WTC11 (cell line): ENCODE measurements around the gene OPTN. TPM values are rescaled to one million over a fixed set of nuclear protein-coding genes. Genes with fewer than 3 reads are reported as not detected.

ENCODE experiments used
- ATAC-seq: fragments of 200-7000 bp; cut with Tn5 transposase; 2 replicates; pipeline ENCODE4 v1.10.0; 2021; ENCODE audit warnings: mild to moderate bottlenecking, moderate library complexity
- CTCF ChIA-PET: fragments of 300-600 bp; sonication (Branson Sonifier 250); formaldehyde crosslinking; loops from one replicate; lab custom pipeline; 2021; ENCODE audit warnings: antibody characterized with exemption; lab: Charles Lee
- POLR2A ChIA-PET: fragments of 350-600 bp; sonication (Branson Sonifier 250); formaldehyde crosslinking; loops from one replicate; lab custom pipeline; 2021; ENCODE audit warnings: antibody characterized with exemption; lab: Charles Lee
- DNase-seq: peaks from one replicate; pipeline ENCODE4 v3.0.0; 2021; ENCODE audit warnings: low spot score
- H3K27ac Mint-ChIP-seq: 2 replicates; pipeline ENCODE4 v1.8.0; 2021; ENCODE audit warnings: mixed read lengths
- H3K27me3 Mint-ChIP-seq: 2 replicates; pipeline ENCODE4 v1.8.0; 2021; ENCODE audit warnings: low read depth, mild to moderate bottlenecking, moderate library complexity, mixed read lengths
- H3K36me3 Mint-ChIP-seq: 2 replicates; pipeline ENCODE4 v1.8.0; 2021; ENCODE audit warnings: mixed read lengths
- H3K4me1 Mint-ChIP-seq: 2 replicates; pipeline ENCODE4 v1.8.0; 2022; ENCODE audit warnings: mixed read lengths
- H3K4me3 Mint-ChIP-seq: 2 replicates; pipeline ENCODE4 v1.8.0; 2021; ENCODE audit warnings: mild to moderate bottlenecking, moderate library complexity, mixed read lengths
- H3K9me3 Mint-ChIP-seq: 2 replicates; pipeline ENCODE4 v1.8.0; 2021; ENCODE audit warnings: mixed read lengths
- FOXP1 ChIP-seq: sonication (generic); formaldehyde crosslinking; IDR thresholded peaks from 2 replicates; pipeline ENCODE4 v1.8.0; 2022; ENCODE audit warnings: missing genetic modification reagents, mild to moderate bottlenecking, moderate library complexity, borderline replicate concordance
- GABPB1 ChIP-seq: sonication (generic); formaldehyde crosslinking; IDR thresholded peaks from 2 replicates; pipeline ENCODE4 v1.8.1; 2023; ENCODE audit warnings: mild to moderate bottlenecking, missing genetic modification reagents
- HMGA2 ChIP-seq: fragments of 250-450 bp; sonication (Bioruptor Pico); IDR thresholded peaks from 2 replicates; pipeline ENCODE4 v1.4.0; 2021; ENCODE audit warnings: mild to moderate bottlenecking, moderate library complexity
- MXD4 ChIP-seq: fragments of 250-450 bp; sonication (Bioruptor Pico); IDR thresholded peaks from 2 replicates; pipeline ENCODE4 v1.8.0; 2021; ENCODE audit warnings: mild to moderate bottlenecking, moderate library complexity, borderline replicate concordance
- NFATC4 ChIP-seq: fragments of 250-450 bp; sonication (Bioruptor Pico); IDR thresholded peaks from 2 replicates; pipeline ENCODE4 v1.9.0; 2021; ENCODE audit warnings: mild to moderate bottlenecking
- OVOL2 ChIP-seq: fragments of 250-450 bp; sonication (Bioruptor Pico); IDR thresholded peaks from 2 replicates; pipeline ENCODE4 v1.9.0; 2021; ENCODE audit warnings: mild to moderate bottlenecking, borderline replicate concordance
- SMAD3 ChIP-seq: sonication (generic); formaldehyde crosslinking; IDR thresholded peaks from 2 replicates; pipeline ENCODE4 v1.8.0; 2022; ENCODE audit warnings: missing genetic modification reagents, mild to moderate bottlenecking, borderline replicate concordance
- TCF7 ChIP-seq: sonication (generic); formaldehyde crosslinking; IDR thresholded peaks from 2 replicates; pipeline ENCODE4 v1.8.0; 2022; ENCODE audit warnings: mild to moderate bottlenecking, low read depth, missing genetic modification reagents, moderate library complexity
- ZBTB21 ChIP-seq: sonication (generic); formaldehyde crosslinking; IDR thresholded peaks from 2 replicates; pipeline ENCODE4 v1.8.1; 2023; ENCODE audit warnings: mild to moderate bottlenecking, missing genetic modification reagents, borderline replicate concordance
- ZNF138 ChIP-seq: sonication (generic); formaldehyde crosslinking; conservative IDR thresholded peaks from 2 replicates; pipeline ENCODE4 v1.8.1; 2022; ENCODE audit warnings: mild to moderate bottlenecking, moderate library complexity, missing genetic modification reagents
- ZNF219 ChIP-seq: sonication (generic); formaldehyde crosslinking; IDR thresholded peaks from 2 replicates; pipeline ENCODE4 v1.8.0; 2023; ENCODE audit warnings: missing genetic modification reagents, mild to moderate bottlenecking, borderline replicate concordance
- ZNF317 ChIP-seq: sonication (generic); formaldehyde crosslinking; IDR thresholded peaks from 2 replicates; pipeline ENCODE4 v1.8.1; 2023; ENCODE audit warnings: low read depth, mild to moderate bottlenecking, moderate library complexity, missing genetic modification reagents, borderline replicate concordance
- ZNF416 ChIP-seq: fragments of 250-450 bp; sonication (Bioruptor Pico); IDR thresholded peaks from 2 replicates; pipeline ENCODE4 v1.9.0; 2021; ENCODE audit warnings: mild to moderate bottlenecking, inconsistent platforms
- total RNA-seq: library from RNA; stranded (reverse); gene quantifications from 3 replicates; pipeline ENCODE4 v1.2.3, GENCODE V29; 2021
- TF ChIP-seq, protein P1 (sequence below): fragments of 250-450 bp; sonication (Bioruptor Pico); conservative IDR thresholded peaks from 2 replicates; pipeline ENCODE4 v1.9.0; 2021; ENCODE audit warnings: mild to moderate bottlenecking
- TF ChIP-seq, protein P2 (sequence below): sonication (generic); formaldehyde crosslinking; IDR thresholded peaks from 2 replicates; pipeline ENCODE4 v1.8.0; 2023; ENCODE audit warnings: missing genetic modification reagents, mild to moderate bottlenecking, borderline replicate concordance
- TF ChIP-seq, protein P3 (sequence below): sonication (generic); formaldehyde crosslinking; IDR thresholded peaks from 2 replicates; pipeline ENCODE4 v1.8.0; 2022; ENCODE audit warnings: missing genetic modification reagents
- TF ChIP-seq, protein P4 (sequence below): sonication (generic); formaldehyde crosslinking; IDR thresholded peaks from 2 replicates; pipeline ENCODE4 v1.8.1; 2023; ENCODE audit warnings: mild to moderate bottlenecking, missing genetic modification reagents, moderate library complexity
- TF ChIP-seq, protein P5 (sequence below): sonication (generic); formaldehyde crosslinking; IDR thresholded peaks from 2 replicates; pipeline ENCODE4 v1.8.1; 2023; ENCODE audit warnings: mild to moderate bottlenecking, missing genetic modification reagents
- TF ChIP-seq, protein P6 (sequence below): sonication (generic); formaldehyde crosslinking; IDR thresholded peaks from 2 replicates; pipeline ENCODE4 v1.8.1; 2022; ENCODE audit warnings: mild to moderate bottlenecking, missing genetic modification reagents, moderate library complexity, borderline replicate concordance
- TF ChIP-seq, protein P7 (sequence below): sonication (generic); formaldehyde crosslinking; IDR thresholded peaks from 2 replicates; pipeline ENCODE4 v1.8.1; 2022; ENCODE audit warnings: mild to moderate bottlenecking, moderate library complexity, missing genetic modification reagents

OPTN gene
- total RNA-seq, 1 experiment from 2014 or later: 44.3 TPM

DNA sequence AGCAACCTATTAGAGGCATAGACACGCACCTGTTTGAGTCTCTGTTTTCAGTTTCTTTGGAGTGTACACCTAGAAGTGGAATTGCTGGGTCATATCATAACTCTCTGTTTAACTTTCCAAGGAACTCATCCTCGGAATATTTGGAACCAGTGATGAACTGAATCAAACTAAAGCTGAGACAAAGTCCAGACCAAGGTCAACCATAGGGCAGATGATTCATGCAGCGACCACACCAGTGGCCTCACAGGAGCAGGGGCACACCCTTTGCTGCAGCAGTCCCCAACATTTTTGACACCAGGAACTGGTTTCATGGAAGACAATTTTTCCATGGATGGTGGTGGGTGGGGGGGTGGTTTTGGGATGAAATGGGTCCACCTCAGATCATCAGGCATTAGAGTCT is 4.9 kb upstream of the OPTN start (continued):
- TF ChIP-seq ZBTB21 (CRISPR knock-in tag): no peak
- no peak for TF ChIP-seq ZNF219
- TF ChIP-seq TCF7: no peak
- no peak for TF ChIP-seq HMGA2
- TF ChIP-seq FOXP1: no peak
- TF ChIP-seq, protein P1, sequence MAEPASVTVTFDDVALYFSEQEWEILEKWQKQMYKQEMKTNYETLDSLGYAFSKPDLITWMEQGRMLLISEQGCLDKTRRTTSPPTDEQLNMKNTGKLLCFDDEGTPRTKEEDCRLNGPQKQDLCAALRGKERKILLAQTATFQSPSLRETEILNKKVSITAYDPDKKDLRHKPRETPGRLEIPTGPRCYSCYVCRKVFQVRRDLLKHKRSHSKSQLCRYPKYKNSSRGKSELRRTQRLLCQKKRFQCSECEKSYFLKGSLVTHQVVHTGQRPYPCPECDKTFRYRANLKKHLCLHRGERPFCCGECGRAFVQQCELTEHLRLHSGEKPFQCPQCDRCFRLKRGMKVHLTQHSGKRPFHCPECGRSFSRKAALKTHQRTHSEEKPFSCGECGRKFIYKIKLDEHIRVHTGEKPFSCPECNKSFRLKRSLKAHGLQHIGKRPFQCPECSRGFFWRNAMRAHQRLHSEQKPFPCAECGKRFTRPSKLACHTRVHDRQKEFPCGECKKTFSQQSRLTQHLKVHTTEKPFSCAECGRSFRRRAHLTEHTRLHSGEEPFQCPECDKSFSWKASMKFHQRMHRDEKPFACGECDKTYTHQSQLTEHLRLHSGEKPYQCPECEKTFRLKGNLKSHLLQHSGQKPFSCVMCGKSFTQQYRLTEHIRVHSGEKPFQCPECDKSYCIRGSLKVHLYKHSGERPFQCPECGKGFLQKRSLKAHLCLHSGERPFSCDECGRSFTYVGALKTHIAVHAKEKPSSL (CRISPR knock-in tag): no peak
- TF ChIP-seq, protein P2, sequence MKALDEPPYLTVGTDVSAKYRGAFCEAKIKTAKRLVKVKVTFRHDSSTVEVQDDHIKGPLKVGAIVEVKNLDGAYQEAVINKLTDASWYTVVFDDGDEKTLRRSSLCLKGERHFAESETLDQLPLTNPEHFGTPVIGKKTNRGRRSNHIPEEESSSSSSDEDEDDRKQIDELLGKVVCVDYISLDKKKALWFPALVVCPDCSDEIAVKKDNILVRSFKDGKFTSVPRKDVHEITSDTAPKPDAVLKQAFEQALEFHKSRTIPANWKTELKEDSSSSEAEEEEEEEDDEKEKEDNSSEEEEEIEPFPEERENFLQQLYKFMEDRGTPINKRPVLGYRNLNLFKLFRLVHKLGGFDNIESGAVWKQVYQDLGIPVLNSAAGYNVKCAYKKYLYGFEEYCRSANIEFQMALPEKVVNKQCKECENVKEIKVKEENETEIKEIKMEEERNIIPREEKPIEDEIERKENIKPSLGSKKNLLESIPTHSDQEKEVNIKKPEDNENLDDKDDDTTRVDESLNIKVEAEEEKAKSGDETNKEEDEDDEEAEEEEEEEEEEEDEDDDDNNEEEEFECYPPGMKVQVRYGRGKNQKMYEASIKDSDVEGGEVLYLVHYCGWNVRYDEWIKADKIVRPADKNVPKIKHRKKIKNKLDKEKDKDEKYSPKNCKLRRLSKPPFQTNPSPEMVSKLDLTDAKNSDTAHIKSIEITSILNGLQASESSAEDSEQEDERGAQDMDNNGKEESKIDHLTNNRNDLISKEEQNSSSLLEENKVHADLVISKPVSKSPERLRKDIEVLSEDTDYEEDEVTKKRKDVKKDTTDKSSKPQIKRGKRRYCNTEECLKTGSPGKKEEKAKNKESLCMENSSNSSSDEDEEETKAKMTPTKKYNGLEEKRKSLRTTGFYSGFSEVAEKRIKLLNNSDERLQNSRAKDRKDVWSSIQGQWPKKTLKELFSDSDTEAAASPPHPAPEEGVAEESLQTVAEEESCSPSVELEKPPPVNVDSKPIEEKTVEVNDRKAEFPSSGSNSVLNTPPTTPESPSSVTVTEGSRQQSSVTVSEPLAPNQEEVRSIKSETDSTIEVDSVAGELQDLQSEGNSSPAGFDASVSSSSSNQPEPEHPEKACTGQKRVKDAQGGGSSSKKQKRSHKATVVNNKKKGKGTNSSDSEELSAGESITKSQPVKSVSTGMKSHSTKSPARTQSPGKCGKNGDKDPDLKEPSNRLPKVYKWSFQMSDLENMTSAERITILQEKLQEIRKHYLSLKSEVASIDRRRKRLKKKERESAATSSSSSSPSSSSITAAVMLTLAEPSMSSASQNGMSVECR: no peak
- no peak for TF ChIP-seq OVOL2
- no peak for TF ChIP-seq SMAD3 (CRISPR knock-in tag)

DNA sequence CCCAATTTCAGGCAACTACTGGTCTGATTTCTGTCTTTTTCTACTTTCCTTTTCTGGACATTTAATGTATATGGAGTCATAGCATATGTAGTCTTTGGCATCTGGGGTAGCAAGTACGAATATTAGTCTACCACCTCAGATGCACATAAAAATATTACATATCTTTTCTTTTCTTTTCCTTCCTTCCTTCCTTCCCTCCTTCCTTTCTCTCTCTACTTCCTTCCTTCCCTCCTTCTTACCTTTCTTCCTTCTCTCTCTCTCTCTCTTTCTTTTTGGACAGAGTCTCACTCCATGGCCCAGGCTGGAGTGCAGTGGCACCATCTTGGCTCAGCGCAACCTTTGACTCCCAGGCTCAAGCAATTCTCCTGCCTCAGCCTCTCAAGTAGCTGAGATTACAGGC is 4.0 kb upstream of the OPTN start:
- ATAC-seq: no peak
- CTCF ChIA-PET: no interaction called here
- H3K4me1 Mint-ChIP-seq: peaks cover 8% of the 10 kb centered on the region
- no peak for TF ChIP-seq ZNF317 (CRISPR knock-in tag)
- no peak for TF ChIP-seq ZNF416 (CRISPR knock-in tag)
- TF ChIP-seq, protein P3, sequence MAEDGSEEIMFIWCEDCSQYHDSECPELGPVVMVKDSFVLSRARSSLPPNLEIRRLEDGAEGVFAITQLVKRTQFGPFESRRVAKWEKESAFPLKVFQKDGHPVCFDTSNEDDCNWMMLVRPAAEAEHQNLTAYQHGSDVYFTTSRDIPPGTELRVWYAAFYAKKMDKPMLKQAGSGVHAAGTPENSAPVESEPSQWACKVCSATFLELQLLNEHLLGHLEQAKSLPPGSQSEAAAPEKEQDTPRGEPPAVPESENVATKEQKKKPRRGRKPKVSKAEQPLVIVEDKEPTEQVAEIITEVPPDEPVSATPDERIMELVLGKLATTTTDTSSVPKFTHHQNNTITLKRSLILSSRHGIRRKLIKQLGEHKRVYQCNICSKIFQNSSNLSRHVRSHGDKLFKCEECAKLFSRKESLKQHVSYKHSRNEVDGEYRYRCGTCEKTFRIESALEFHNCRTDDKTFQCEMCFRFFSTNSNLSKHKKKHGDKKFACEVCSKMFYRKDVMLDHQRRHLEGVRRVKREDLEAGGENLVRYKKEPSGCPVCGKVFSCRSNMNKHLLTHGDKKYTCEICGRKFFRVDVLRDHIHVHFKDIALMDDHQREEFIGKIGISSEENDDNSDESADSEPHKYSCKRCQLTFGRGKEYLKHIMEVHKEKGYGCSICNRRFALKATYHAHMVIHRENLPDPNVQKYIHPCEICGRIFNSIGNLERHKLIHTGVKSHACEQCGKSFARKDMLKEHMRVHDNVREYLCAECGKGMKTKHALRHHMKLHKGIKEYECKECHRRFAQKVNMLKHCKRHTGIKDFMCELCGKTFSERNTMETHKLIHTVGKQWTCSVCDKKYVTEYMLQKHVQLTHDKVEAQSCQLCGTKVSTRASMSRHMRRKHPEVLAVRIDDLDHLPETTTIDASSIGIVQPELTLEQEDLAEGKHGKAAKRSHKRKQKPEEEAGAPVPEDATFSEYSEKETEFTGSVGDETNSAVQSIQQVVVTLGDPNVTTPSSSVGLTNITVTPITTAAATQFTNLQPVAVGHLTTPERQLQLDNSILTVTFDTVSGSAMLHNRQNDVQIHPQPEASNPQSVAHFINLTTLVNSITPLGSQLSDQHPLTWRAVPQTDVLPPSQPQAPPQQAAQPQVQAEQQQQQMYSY: no peak
- no peak for TF ChIP-seq GABPB1 (CRISPR knock-in tag)
- TF ChIP-seq, protein P4, sequence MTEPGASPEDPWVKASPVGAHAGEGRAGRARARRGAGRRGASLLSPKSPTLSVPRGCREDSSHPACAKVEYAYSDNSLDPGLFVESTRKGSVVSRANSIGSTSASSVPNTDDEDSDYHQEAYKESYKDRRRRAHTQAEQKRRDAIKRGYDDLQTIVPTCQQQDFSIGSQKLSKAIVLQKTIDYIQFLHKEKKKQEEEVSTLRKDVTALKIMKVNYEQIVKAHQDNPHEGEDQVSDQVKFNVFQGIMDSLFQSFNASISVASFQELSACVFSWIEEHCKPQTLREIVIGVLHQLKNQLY (CRISPR knock-in tag): no peak
- no peak for TF ChIP-seq ZNF138
- no peak for TF ChIP-seq MXD4 (CRISPR knock-in tag)
- TF ChIP-seq, protein P5, sequence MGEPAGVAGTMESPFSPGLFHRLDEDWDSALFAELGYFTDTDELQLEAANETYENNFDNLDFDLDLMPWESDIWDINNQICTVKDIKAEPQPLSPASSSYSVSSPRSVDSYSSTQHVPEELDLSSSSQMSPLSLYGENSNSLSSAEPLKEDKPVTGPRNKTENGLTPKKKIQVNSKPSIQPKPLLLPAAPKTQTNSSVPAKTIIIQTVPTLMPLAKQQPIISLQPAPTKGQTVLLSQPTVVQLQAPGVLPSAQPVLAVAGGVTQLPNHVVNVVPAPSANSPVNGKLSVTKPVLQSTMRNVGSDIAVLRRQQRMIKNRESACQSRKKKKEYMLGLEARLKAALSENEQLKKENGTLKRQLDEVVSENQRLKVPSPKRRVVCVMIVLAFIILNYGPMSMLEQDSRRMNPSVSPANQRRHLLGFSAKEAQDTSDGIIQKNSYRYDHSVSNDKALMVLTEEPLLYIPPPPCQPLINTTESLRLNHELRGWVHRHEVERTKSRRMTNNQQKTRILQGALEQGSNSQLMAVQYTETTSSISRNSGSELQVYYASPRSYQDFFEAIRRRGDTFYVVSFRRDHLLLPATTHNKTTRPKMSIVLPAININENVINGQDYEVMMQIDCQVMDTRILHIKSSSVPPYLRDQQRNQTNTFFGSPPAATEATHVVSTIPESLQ: no peak
- TF ChIP-seq, protein P6, sequence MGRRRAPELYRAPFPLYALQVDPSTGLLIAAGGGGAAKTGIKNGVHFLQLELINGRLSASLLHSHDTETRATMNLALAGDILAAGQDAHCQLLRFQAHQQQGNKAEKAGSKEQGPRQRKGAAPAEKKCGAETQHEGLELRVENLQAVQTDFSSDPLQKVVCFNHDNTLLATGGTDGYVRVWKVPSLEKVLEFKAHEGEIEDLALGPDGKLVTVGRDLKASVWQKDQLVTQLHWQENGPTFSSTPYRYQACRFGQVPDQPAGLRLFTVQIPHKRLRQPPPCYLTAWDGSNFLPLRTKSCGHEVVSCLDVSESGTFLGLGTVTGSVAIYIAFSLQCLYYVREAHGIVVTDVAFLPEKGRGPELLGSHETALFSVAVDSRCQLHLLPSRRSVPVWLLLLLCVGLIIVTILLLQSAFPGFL (CRISPR knock-in tag): no peak
- TF ChIP-seq, protein P7, sequence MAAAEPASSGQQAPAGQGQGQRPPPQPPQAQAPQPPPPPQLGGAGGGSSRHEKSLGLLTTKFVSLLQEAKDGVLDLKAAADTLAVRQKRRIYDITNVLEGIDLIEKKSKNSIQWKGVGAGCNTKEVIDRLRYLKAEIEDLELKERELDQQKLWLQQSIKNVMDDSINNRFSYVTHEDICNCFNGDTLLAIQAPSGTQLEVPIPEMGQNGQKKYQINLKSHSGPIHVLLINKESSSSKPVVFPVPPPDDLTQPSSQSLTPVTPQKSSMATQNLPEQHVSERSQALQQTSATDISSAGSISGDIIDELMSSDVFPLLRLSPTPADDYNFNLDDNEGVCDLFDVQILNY: no peak
- no peak for TF ChIP-seq ZNF219
- TF ChIP-seq NFATC4 (CRISPR knock-in tag): no peak
- TF ChIP-seq, all 79 proteins: peak for 0
- Mint-ChIP-seq H3K36me3 (peaks cover 16% of the 10 kb centered on the region), H3K4me3 (no peak overlapping the region), H3K9me3 (peaks cover 17% of the 10 kb centered on the region), H3K27me3 (peaks cover 5% of the 10 kb centered on the region), H3K27ac (no peak overlapping the region)
- DNase-seq: no peak
- POLR2A ChIA-PET: no interaction called here
